ENCODE measurements around the gene TPM1. TPM values are rescaled to one million over a fixed set of nuclear protein-coding genes. Genes with fewer than 3 reads are reported as not detected.

The TPM1 gene
- total and polyA plus RNA-seq, 10 of the 15 experiments (the other 5 are each of a cell fraction or from before 2014, with no cell fraction given) = 0.43 to 10.0 (median 2.4) TPM

DNA sequence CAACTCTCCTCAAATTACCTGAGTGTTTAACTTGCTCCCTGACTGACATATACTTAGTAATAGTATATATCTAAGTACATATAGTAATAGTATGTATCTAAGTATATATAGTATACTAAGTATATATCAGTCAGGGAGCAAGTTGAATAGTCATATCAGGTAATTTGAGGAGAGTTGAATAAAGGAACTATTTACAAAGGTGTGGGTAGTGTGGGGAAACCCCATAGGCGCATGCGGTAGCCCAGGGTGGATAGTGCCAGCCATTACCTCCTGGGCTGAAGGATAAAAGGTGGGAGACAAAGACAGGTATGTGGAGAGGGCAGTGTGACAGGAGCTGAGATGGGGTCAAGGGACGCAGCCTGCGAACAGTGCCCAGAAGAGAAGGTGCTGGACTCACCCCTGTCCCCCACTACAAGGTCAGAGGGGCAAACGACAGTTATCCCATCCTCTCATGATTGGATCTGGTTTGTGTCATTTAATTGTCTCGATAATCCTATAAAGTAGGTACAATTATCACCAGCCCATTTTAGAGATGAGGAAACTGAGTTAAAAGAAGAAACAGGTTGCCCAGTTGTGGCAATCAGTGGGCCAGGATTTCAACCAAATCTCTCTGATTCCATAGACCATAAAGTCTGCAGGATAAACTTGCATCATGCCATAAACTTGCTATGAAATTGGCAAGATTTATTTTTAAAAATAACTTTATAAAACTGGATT is 34.1 kb upstream of the TPM1 start:
- ATAC-seq (no peak), DNase-seq (ENCODE audit: low read depth, low spot score) (no peak), FAIRE-seq (no peak)
- Histone ChIP-seq H3K36me3 (ENCODE audit: control insufficient read depth in 2 of 2, insufficient read depth in 2 of 2, low read length in 1 of 2) (no peaks in the 10 kb centered on the region), H3K9me3 (replicated peaks; ENCODE audit: control insufficient read depth, insufficient read depth, low read length) (no peaks in the 10 kb centered on the region), H3K9ac (ENCODE audit: control insufficient read depth, insufficient read depth, low read length) (no peak overlapping the region), H3K4me1 (ENCODE audit: control insufficient read depth, insufficient read depth, low read length) (no peaks in the 10 kb centered on the region), H3K4me3 (no peak overlapping the region), H3K27me3 (replicated peaks in 1 of 2; ENCODE audit: control insufficient read depth in 2 of 2, insufficient read depth in 2 of 2, low read length in 1 of 2) (no peaks in the 10 kb centered on the region; a peak in 2 of 4 replicates), H2AFZ (ENCODE audit: control insufficient read depth, low read depth, low read length) (no peak overlapping the region), H4K20me1 (ENCODE audit: control insufficient read depth, insufficient read depth) (no peaks in the 10 kb centered on the region), H3K27ac (ENCODE audit: control insufficient read depth, insufficient read depth) (no peak overlapping the region), H3K4me2 (ENCODE audit: control insufficient read depth, insufficient read depth) (no peak overlapping the region), H3K79me2 (ENCODE audit: control insufficient read depth, insufficient read depth, low read length) (no peaks in the 10 kb centered on the region)
- in situ Hi-C loops (cut with MboI) (no loop called here), intact Hi-C loops (cut with micrococcal nuclease; ENCODE audit: unreplicated experiment) (no loop called here)
- POLR2A ChIA-PET = no interaction called here
- SMC1A ChIA-PET (ENCODE audit: uncharacterized antibody, unreplicated experiment) = no interaction called here
- CTCF ChIA-PET = no interaction called here
- RAD21 ChIA-PET (ENCODE audit: unreplicated experiment) = no interaction called here
- 11% methylated on average over 6 of the region's 6 CpGs for WGBS (ENCODE audit: insufficient coverage, insufficient replicate concordance, low lambda C conversion rate, missing lambda C conversion rate)
- no TSS peak for BruUV-seq (replicated peaks)
- TF ChIP-seq, protein P1, sequence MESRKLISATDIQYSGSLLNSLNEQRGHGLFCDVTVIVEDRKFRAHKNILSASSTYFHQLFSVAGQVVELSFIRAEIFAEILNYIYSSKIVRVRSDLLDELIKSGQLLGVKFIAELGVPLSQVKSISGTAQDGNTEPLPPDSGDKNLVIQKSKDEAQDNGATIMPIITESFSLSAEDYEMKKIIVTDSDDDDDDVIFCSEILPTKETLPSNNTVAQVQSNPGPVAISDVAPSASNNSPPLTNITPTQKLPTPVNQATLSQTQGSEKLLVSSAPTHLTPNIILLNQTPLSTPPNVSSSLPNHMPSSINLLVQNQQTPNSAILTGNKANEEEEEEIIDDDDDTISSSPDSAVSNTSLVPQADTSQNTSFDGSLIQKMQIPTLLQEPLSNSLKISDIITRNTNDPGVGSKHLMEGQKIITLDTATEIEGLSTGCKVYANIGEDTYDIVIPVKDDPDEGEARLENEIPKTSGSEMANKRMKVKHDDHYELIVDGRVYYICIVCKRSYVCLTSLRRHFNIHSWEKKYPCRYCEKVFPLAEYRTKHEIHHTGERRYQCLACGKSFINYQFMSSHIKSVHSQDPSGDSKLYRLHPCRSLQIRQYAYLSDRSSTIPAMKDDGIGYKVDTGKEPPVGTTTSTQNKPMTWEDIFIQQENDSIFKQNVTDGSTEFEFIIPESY (IDR thresholded peaks at IDR 0.05) = no peak
- TF ChIP-seq BCL11A (IDR thresholded peaks at IDR 0.05; ENCODE audit: low read depth, low read length) = no peak
- no peak for TF ChIP-seq ZBED1 (IDR thresholded peaks at IDR 0.05; ENCODE audit: borderline replicate concordance)
- no peak for TF ChIP-seq BHLHE40 (IDR thresholded peaks at IDR 0.05; ENCODE audit: borderline replicate concordance in 1 of 2, low read depth in 2 of 2, low read length in 1 of 2)
- TF ChIP-seq, protein P2, sequence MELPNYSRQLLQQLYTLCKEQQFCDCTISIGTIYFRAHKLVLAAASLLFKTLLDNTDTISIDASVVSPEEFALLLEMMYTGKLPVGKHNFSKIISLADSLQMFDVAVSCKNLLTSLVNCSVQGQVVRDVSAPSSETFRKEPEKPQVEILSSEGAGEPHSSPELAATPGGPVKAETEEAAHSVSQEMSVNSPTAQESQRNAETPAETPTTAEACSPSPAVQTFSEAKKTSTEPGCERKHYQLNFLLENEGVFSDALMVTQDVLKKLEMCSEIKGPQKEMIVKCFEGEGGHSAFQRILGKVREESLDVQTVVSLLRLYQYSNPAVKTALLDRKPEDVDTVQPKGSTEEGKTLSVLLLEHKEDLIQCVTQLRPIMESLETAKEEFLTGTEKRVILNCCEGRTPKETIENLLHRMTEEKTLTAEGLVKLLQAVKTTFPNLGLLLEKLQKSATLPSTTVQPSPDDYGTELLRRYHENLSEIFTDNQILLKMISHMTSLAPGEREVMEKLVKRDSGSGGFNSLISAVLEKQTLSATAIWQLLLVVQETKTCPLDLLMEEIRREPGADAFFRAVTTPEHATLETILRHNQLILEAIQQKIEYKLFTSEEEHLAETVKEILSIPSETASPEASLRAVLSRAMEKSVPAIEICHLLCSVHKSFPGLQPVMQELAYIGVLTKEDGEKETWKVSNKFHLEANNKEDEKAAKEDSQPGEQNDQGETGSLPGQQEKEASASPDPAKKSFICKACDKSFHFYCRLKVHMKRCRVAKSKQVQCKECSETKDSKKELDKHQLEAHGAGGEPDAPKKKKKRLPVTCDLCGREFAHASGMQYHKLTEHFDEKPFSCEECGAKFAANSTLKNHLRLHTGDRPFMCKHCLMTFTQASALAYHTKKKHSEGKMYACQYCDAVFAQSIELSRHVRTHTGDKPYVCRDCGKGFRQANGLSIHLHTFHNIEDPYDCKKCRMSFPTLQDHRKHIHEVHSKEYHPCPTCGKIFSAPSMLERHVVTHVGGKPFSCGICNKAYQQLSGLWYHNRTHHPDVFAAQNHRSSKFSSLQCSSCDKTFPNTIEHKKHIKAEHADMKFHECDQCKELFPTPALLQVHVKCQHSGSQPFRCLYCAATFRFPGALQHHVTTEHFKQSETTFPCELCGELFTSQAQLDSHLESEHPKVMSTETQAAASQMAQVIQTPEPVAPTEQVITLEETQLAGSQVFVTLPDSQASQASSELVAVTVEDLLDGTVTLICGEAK (IDR thresholded peaks at IDR 0.05; ENCODE audit: borderline replicate concordance) = no peak
- TF ChIP-seq NR2C2 (IDR thresholded peaks at IDR 0.05; ENCODE audit: borderline replicate concordance, control insufficient read depth, insufficient read length, low read depth) = no peak
- TF ChIP-seq KAT2A (conservative IDR thresholded peaks at IDR 0.05; ENCODE audit: control insufficient read depth, low read depth, low read length) = no peak
- no peak for TF ChIP-seq SP1 (IDR thresholded peaks at IDR 0.05; ENCODE audit: low read depth, low read length)
- TF ChIP-seq MEF2B (IDR thresholded peaks at IDR 0.05; ENCODE audit: partially characterized antibody, poor library complexity, severe bottlenecking) = no peak
- TF ChIP-seq EED (IDR thresholded peaks at IDR 0.05; ENCODE audit: low read depth) = no peak
- TF ChIP-seq, protein P3, sequence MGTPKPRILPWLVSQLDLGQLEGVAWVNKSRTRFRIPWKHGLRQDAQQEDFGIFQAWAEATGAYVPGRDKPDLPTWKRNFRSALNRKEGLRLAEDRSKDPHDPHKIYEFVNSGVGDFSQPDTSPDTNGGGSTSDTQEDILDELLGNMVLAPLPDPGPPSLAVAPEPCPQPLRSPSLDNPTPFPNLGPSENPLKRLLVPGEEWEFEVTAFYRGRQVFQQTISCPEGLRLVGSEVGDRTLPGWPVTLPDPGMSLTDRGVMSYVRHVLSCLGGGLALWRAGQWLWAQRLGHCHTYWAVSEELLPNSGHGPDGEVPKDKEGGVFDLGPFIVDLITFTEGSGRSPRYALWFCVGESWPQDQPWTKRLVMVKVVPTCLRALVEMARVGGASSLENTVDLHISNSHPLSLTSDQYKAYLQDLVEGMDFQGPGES (IDR thresholded peaks at IDR 0.05) = no peak
- no peak for TF ChIP-seq EZH2 (IDR thresholded peaks at IDR 0.05; ENCODE audit: borderline replicate concordance, control insufficient read depth, low read depth, low read length)
- TF ChIP-seq SPI1 (IDR thresholded peaks at IDR 0.05; ENCODE audit: borderline replicate concordance, insufficient read depth, low read depth, low read length) = no peak
- TF ChIP-seq SREBF2 (IDR thresholded peaks at IDR 0.05; ENCODE audit: low read length) = no peak
- TF ChIP-seq CBX5 (IDR thresholded peaks at IDR 0.05; ENCODE audit: low read depth) = no peak
- TF ChIP-seq, protein P4, sequence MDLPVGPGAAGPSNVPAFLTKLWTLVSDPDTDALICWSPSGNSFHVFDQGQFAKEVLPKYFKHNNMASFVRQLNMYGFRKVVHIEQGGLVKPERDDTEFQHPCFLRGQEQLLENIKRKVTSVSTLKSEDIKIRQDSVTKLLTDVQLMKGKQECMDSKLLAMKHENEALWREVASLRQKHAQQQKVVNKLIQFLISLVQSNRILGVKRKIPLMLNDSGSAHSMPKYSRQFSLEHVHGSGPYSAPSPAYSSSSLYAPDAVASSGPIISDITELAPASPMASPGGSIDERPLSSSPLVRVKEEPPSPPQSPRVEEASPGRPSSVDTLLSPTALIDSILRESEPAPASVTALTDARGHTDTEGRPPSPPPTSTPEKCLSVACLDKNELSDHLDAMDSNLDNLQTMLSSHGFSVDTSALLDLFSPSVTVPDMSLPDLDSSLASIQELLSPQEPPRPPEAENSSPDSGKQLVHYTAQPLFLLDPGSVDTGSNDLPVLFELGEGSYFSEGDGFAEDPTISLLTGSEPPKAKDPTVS (IDR thresholded peaks at IDR 0.05; ENCODE audit: low read depth, low read length) = no peak

All from GM12878 (cell line).